H1 (cell line): Measurements from ENCODE around the gene C1QL1. TPM values are rescaled to one million over a fixed set of nuclear protein-coding genes. Genes with fewer than 3 reads are reported as not detected.

Experiments
- CHD7 ChIP-seq: fragments of 300-600 bp; sonication (generic); IDR thresholded peaks from 2 replicates; pipeline ENCODE4 v1.7.1; 2012; ENCODE audit warnings: low read length, moderate library complexity, mild to moderate bottlenecking, inconsistent platforms; ENCODE audit not compliant: insufficient replicate concordance
- NRF1 ChIP-seq: IDR thresholded peaks from 2 replicates; pipeline ENCODE4 v1.6.1; 2011; ENCODE audit warnings: mild to moderate bottlenecking, low read depth, low read length, improper control_type of control experiment
- PHF8 ChIP-seq: fragments of 200-600 bp; sonication (generic); conservative IDR thresholded peaks from 2 replicates; pipeline ENCODE4 v1.7.1; 2012; ENCODE audit warnings: low read depth, mild to moderate bottlenecking, inconsistent platforms, low read length, moderate library complexity
- polyA plus RNA-seq, 7 experiments: library from polyadenylated mRNA; depleted of rRNA in 3 of 7; stranded (reverse) in 5 of 7; unstranded in 2 of 7; fragments of >200 nt in 5 of 7; fragments of 200-250 nt in 2 of 7; gene quantifications; 1 replicate in 5 of 7; 2 replicates in 1 of 7; 4 replicates in 1 of 7; pipeline versions ENCODE4 v1.2.1 to v1.2.3, GENCODE V29; 2011 to 2013; ENCODE audit warnings: missing spikeins in 2 of 7, mixed read lengths in 2 of 7
- total RNA-seq: library from RNA; stranded (reverse); fragmentation: NEBNext Ultra II Directional; extraction: Animal tissue kit (Norgen Biotek cat#: 25700); gene quantifications from 2 replicates; pipeline ENCODE4 v1.2.1, GENCODE V29; 2021

Gene C1QL1
- total and polyA plus RNA-seq, 2 of the 8 experiments (the other 6 are each of a cell fraction or from before 2014, with no cell fraction given) = 7.6 to 10.5 TPM

GRCh38 chr17:44977065-44977464 is 9.0 kb upstream of the C1QL1 start (continued):
- no peak for TF ChIP-seq CHD7
- TF ChIP-seq NRF1 = no peak
- no peak for TF ChIP-seq PHF8
